Muscle of arm (tissue), 14 donors: Measurements from ENCODE around the gene BOLA3. TPM values are rescaled to one million over a fixed set of nuclear protein-coding genes. Genes with fewer than 3 reads are reported as not detected.
A peak's percentile ranks its signal among the peaks of the same experiment; 100 is the strongest.
"Not testable (repeated sequence)": the region's sequence is repeated elsewhere in the genome, so short reads cannot be mapped to it uniquely, and the experiment has no call there.

Experiments used
- DNase-seq: peaks from one replicate; pipeline ENCODE4 v3.0.0-alpha.2; 2013
- long read RNA-seq, 11 donors: transcript quantifications; one replicate each; lab custom pipeline, GENCODE V29; 2026
- polyA plus RNA-seq, 12 donors: library from polyadenylated mRNA; unstranded; fragments of 120-200 nt; gene quantifications; one replicate each; pipeline ENCODE4 v1.2.1, GENCODE V29; 2013; ENCODE audit not compliant: insufficient read length in 12 of 12

BOLA3 gene, protein sequence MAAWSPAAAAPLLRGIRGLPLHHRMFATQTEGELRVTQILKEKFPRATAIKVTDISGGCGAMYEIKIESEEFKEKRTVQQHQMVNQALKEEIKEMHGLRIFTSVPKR
- 10 to 100 TPM in 11 of 12 donors, not detected in 1; 21.5 to 28.1 (median 24.5) TPM for polyA plus RNA-seq
- long read RNA-seq, donor 1, transcript BOLA3-202 (4 exons, 639 nt) = major isoform, 19 of 29 reads
- long read RNA-seq, donor 1, transcript BOLA3-201 (3 exons, 444 nt) = minor isoform, 10 of 29 reads
- long read RNA-seq, donor 1, partial matches to known transcripts = 0 of 29 reads
- long read RNA-seq, donor 1, other reads (novel, unspliced or antisense) = 0 of 29 reads
- long read RNA-seq, donor 2, transcript BOLA3-205 (2 exons, 2,982 nt) = minor isoform, 5 of 49 reads
- long read RNA-seq, donor 2, transcript BOLA3-201 (3 exons, 444 nt) = major isoform, 20 of 49 reads
- long read RNA-seq, donor 2, transcript BOLA3-202 (4 exons, 639 nt) = minor isoform, 18 of 49 reads
- long read RNA-seq, donor 2, partial matches to known transcripts = 5 of 49 reads
- long read RNA-seq, donor 2, other reads (novel, unspliced or antisense) = 0 of 49 reads
- long read RNA-seq, donor 3, transcript BOLA3-201 (3 exons, 444 nt) = major isoform, 9 of 18 reads
- long read RNA-seq, donor 3, transcript BOLA3-202 (4 exons, 639 nt) = minor isoform, 6 of 18 reads
- long read RNA-seq, donor 3, partial matches to known transcripts = 0 of 18 reads
- long read RNA-seq, donor 3, other reads (novel, unspliced or antisense) = 0 of 18 reads
- long read RNA-seq, donor 4, transcript BOLA3-202 (4 exons, 639 nt) = major isoform, 7 of 12 reads
- long read RNA-seq, donor 4, partial matches to known transcripts = 0 of 12 reads
- long read RNA-seq, donor 4, other reads (novel, unspliced or antisense) = 0 of 12 reads
- long read RNA-seq, donor 5, transcript BOLA3-202 (4 exons, 639 nt) = major isoform, 17 of 34 reads
- long read RNA-seq, donor 5, transcript BOLA3-201 (3 exons, 444 nt) = minor isoform, 14 of 34 reads
- long read RNA-seq, donor 5, partial matches to known transcripts = 0 of 34 reads
- long read RNA-seq, donor 5, other reads (novel, unspliced or antisense) = 0 of 34 reads
- long read RNA-seq, donor 6, transcript BOLA3-201 (3 exons, 444 nt) = minor isoform, 12 of 31 reads
- long read RNA-seq, donor 6, transcript BOLA3-202 (4 exons, 639 nt) = major isoform, 15 of 31 reads
- long read RNA-seq, donor 6, partial matches to known transcripts = 0 of 31 reads
- long read RNA-seq, donor 6, other reads (novel, unspliced or antisense) = 0 of 31 reads
- long read RNA-seq, donor 7, transcript BOLA3-202 (4 exons, 639 nt) = minor isoform, 6 of 22 reads
- long read RNA-seq, donor 7, transcript BOLA3-201 (3 exons, 444 nt) = major isoform, 12 of 22 reads
- long read RNA-seq, donor 7, partial matches to known transcripts = 0 of 22 reads
- long read RNA-seq, donor 7, other reads (novel, unspliced or antisense) = 0 of 22 reads
- long read RNA-seq, donor 8, transcript BOLA3-201 (3 exons, 444 nt) = major isoform, 11 of 25 reads
- long read RNA-seq, donor 8, transcript BOLA3-202 (4 exons, 639 nt) = major isoform, 11 of 25 reads
- long read RNA-seq, donor 8, partial matches to known transcripts = 0 of 25 reads
- long read RNA-seq, donor 8, other reads (novel, unspliced or antisense) = 0 of 25 reads
- long read RNA-seq, donor 9, transcript BOLA3-201 (3 exons, 444 nt) = major isoform, 10 of 26 reads
- long read RNA-seq, donor 9, transcript BOLA3-202 (4 exons, 639 nt) = major isoform, 10 of 26 reads
- long read RNA-seq, donor 9, partial matches to known transcripts = 0 of 26 reads
- long read RNA-seq, donor 9, other reads (novel, unspliced or antisense) = 0 of 26 reads
- long read RNA-seq, donor 10, transcript BOLA3-201 (3 exons, 444 nt) = minor isoform, 10 of 23 reads
- long read RNA-seq, donor 10, transcript BOLA3-202 (4 exons, 639 nt) = major isoform, 12 of 23 reads
- long read RNA-seq, donor 10, partial matches to known transcripts = 0 of 23 reads
- long read RNA-seq, donor 10, other reads (novel, unspliced or antisense) = 0 of 23 reads
- long read RNA-seq, donor 11, transcript BOLA3-201 (3 exons, 444 nt) = minor isoform, 9 of 34 reads
- long read RNA-seq, donor 11, transcript BOLA3-202 (4 exons, 639 nt) = major isoform, 21 of 34 reads
- long read RNA-seq, donor 11, partial matches to known transcripts = 0 of 34 reads
- long read RNA-seq, donor 11, other reads (novel, unspliced or antisense) = 0 of 34 reads

DNA sequence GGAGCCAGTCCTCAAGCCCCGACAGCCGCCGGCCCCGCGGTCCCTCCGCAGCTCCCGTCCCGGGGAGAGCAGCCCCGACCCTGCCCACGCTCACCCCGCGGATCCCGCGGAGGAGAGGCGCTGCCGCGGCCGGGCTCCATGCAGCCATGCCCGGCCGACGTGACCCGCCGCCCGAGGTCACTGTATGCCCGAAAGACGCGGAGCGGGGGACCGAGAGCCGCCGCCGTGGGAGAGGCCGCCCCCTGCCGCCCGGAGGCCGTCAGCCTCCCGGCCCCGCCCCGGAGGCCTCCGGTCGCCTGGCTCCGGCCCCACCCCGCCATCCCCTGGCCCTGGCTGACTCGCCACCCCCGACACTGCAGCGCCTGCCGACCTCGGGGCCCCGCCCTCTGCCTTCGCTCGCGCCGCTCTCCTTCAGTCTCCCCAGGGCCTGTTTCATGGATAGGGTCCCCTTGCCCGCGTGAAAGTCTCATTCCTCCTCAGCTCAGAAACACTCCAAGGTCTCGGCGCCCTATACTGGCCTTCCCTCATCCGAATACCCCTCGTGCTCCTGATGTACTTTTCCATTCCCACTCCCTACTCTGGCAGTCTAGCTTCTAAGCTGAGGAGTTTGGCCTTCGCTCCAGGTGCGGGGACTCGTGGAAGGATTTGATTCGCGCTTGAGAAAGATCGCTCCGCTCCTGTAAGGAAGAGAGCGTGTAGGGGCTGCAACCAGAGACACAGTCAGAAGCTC is at the start of gene BOLA3:
BOLA3 (minus strand) TSS at position 186 of the 730 bp plus-strand sequence; CDS start at position 148, 38 bp downstream.
- peak; percentile 76 for DNase-seq

DNA sequence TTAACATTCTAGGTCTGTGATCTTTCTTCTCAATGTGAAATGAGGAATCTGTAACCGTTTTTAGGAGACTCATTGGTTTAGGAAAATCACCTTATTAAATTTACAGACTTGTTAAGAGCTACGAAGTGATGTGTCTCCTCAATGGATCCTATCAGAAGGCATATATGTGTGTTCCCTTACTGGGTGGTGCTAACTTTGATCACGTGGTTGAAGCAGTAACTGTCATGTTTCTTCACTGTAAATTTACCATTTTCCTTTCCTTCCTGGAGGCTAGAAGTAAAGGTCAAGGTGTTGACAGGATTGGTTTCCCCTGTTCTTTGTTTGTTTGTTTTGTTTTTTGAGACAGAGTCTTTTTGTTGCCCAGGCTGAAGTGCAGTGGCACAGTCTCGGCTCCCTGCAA is 49.3 kb upstream of the BOLA3 start:
- DNase-seq = no peak

DNA sequence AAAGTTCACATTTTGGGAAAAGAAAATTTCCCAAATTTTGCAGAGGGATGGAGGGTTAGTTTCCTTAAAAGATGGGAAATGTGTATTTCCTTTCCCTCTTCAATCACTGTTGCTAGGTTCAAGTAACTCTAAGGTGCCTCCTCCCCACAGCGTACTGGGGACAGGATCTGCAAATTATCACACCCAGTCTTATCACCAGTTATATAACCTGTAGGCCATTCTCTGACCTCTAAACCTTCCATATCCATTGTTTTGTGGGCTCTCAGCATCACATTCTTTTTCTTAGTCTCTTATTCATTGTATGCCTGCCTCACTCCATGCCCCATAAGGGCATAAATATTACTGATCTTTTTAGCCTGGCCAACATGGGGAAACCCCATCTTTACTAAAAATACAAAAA is 47.1 kb upstream of the BOLA3 start:
- no peak for DNase-seq

DNA sequence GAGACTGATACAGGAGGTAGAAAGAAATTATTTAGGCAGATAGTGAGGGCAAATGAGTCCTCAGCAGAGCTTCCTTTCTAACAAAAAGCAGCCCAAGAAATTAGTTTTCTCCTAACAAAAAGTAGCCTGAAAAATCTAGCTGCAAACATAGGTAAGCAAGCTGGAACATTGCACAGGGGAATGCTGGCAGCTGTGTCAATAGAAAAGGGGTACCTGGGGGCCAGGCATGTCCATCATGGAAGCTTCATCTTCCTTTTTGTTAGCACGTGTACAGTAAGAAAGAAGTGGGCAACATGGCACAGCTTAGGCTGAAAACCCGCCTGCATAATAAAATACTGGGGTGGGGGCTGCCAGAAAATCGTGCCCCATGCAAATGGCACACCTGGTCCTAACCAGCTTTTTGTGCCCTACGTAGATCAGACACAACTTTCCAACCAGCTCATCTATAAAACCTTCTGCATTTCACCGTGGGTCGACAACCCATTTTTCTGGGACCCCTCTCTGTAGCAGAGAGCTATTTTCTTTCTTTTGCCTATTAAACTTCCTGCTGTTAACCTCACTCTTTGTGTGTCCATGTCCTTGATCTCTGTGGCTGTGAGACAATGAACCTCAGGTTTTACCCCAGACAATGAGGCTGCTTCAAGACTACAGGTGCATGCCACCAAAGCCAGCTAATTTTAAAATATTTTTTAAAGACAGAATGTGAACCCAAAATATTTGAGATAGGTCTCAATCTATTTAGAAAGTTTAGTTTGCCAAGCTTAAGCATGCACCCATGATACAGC is 44.1 kb upstream of the BOLA3 start:
- no peak for DNase-seq

DNA sequence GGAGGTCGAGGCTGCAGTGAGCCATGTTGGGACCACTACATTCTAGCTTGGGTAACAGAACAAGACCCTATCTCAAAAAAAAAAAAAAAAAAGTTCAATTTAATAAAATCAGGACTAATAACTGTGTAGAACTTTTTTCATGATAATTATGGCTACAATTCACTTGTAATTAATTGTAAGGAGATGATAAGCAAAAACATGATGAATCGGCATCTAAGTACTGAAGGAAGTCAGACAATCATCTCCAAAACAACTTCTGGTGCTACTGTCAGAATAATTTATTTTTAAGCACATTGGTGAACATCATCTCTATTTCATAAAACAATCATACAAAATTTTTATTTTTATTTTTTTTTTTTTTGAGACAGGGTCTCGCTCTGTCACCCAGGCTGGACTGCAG is 41.0 kb upstream of the BOLA3 start:
- no peak for DNase-seq

DNA sequence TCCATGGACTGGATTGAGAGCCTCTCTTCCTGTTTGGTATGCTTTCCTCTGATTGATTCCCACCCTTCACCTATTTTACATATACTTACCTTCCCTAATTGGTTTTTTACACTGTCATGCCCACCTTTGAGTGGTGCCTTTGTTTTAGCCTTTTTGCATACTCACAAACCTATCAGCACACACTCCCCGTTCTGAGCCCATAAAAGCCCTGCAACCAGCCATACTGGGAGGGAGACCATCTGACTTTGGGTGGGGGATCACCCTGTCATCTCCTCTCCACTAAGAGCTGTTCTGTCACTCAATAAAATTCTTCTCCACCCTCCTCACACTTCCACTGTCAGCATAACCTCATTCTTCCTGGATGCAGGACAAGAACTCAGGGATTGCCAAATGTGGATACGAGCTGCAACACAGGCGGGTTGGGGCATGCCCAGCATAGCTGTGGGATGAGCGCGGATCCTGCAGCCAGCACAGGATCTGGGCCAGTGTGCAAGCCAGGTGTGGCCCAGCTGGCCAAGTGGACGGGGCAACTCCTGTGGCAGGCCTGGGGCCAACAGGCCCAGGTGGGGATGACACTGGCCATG is 40.4 kb upstream of the BOLA3 start:
- no peak for DNase-seq

DNA sequence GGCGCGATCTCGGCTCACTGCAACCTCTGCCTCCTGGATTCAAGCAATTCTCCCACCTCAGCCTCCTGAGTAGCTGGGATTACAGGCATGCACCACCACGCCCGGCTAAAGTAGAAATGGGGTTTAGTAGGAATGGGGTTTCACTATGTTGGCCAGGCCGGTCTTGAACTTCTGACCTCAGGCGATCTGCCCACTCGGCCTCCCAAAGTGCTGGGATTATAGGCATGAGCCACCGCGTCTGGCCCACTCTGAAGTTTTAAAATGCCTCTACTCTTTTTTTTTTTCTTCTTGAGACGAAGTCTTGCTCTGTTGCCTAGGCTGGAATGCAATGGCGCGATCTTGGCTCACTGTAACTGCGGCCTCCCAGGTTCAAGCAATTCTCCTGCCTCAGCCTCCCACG is 39.0 kb upstream of the BOLA3 start:
- not testable (repeated sequence) for DNase-seq

DNA sequence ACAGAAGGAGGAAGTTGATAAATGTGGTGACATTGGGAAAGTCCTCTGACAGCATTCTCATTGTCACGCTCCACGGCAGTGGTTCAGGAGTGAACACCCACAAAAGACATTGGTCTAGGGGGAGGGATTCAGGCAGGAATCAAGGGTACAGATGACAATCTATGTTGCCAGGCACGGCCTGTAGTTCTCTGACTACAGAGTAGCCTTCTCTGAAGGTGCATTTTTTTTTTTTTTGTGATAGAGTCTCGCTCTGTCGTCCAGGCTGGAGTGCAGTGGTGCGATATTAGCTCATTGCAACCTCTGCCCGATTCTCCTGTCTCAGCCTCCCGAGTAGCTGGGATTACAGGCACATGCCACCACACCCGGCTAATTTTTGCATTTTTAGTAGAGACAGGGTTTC is 38.3 kb upstream of the BOLA3 start:
- DNase-seq = no peak

DNA sequence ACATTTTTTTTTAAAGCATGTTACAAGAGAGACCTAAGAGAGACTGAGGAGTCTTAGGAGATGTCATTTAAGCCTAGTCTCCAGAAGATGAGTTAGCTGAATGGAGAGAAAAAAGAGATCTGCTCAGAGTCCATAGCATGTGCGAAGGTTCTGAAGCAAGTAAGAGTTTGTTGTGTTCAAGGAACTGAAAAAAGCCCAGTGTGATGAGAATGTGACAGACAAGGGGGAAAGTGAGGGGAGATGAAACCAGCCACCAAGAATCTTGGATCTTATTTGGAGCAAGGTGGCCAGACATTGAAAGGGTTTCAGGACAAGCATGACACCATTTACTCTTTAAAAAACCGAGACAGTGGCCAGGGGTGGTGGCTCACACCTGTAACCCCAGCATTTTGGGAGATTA is 36.2 kb upstream of the BOLA3 start:
- DNase-seq = no peak

DNA sequence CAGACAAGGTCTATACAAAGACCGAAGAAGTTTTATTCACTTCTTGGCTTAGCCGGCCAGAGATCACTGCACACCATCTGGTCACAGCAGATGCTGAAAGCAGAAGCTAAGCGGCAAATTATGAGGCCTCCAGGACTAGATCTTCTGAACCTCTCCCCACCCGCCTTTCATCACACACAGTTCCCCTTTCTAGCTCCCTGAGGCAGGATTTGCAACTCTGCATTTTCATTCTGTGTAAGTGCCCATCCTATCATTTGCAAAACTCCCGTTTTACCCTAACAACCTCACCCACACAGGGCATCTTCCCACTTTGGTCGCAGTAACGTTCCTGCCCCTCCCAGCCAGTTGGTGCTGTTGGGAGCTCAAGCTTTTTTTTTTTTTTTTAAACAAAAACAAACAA is 34.0 kb upstream of the BOLA3 start:
- DNase-seq = no peak

DNA sequence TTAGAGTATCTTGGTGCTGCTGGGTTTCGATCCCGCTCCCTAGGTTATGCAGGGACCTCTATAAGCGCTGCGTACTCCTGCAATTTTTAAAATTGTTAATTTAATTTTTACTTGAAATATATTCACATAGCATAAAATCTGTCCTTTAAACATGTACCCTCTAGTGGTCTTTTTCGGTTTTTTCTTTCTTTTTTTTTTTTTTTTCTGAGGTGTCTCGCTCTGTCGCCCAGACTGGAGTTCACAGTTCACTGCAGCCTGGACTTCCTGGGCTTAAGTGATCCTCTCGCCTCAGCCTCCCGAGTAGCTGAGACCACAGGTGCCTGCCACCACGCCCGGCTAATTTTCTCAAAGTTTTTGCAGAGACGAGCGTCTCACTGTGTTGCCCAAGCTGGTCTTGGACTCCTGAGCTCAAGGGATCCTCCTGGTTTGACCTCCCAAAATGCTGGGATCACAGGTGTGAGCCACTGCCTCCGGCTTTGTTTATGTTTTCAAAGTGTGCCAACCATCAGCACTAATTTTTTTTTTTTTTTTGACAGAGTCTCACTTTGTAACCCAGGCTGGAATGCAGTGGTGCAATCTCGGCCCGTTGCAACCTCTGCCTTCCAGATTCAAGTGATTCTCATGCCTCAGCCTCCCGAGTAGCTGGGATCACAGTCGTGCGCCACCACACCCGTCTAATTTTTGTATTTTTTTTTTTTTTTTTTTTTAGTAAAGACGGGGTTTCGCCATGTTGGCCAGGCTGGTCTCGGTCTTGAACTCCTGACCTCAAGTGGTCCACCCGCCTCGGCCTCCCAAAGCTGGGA is 31.6 kb upstream of the BOLA3 start:
- DNase-seq = no peak

DNA sequence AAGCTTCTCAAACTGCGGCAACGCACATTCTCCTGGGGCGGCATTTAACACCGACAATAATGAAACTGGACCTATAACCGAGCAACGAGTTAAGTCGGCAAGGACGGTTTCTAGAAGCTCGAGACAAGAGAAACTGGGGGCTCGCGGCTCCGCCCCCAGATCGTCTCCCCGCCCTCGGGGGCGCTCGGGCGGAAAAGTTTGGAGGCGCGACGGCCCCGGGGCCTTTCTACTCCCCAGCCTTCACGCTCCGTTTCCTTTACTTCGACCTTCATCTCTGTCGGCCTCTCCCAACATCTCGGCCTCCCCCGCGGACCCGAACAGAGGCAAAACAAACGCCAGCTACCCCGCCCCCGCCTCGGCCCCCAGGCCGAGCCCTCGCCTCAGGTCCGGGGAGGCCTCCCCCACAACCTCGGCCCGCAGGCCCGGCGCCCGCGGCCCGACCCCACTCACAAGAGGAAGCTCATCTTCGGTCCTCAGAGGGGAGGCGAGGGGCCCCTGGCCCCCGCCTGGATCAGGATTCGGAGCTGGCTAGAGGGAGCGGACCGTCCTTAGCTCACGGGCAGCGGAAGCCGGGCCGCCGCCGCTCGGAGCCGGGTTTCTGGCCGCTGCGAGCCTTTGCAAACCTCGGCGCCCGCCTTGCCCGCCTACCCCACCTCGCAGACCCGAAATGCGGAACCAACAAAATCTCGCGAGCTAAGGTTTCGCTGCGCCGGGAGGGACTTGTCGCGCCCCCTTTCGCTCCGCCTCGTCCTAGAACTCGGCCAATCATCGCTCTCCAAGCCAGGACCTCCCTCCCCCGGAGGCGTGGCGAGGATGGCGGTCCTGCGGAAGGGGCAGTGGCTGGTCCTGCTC is 30.7 kb upstream of the BOLA3 start, which contains the start of gene MOB1A:
MOB1A (minus strand) TSS at position 669 of the 852 bp plus-strand sequence; CDS start at position 464, 205 bp downstream.
- DNase-seq = peak; percentile 99

DNA sequence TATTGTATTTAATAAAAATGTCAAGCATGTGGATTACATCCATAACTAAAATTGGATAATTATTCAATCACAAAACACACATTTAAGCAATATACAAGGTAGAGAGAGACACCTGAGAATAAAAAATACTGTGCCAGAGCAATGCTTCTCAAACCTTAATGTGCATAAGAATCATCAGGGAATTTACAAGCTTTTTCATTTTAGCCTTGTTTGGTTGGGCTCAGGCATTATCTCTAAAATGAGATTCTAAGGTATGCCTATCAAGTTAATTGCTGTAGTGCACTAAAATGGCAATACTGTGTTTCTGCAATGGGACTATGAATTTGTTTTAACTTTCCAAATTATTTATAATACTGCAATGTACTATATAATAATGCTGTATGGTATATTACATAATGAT is 30.0 kb upstream of the BOLA3 start:
- no peak for DNase-seq

DNA sequence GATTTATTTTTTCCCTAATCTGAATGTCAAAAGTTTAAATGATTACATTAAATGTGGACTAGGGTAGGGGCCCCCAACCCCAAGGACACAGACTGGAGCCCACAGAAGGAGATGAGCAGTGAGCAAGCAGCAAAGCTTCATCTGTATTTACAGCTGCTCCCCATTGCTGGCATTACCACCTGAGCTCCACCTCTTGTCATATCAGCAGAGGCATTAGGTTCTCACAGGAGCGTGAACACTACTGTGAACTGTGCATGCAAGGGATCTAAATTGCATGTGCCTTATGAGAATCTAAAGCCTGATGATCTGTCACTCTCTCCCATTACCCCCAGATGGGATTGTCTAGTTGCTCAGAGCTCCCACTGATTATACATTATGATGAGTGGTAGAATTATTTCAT is 27.2 kb upstream of the BOLA3 start:
- DNase-seq = no peak

DNA sequence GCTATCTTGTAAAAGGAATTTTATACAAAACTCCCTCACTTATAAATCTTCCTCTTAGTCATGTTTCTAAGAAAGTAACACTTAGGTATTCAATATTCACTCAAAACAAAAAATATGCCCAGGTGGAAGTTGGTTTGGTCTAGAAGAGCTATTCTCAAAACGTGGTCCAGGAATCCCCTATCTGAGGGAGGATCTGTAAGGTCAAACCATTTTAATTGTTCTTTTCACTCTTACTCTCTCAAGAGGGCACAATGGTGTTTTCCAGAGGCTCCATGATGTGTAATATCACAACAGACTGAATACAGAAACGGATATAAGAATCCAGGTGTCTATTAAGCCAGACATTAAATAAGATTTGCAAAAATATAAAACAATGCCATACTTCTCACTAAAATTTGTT is 21.0 kb upstream of the BOLA3 start:
- DNase-seq = no peak

DNA sequence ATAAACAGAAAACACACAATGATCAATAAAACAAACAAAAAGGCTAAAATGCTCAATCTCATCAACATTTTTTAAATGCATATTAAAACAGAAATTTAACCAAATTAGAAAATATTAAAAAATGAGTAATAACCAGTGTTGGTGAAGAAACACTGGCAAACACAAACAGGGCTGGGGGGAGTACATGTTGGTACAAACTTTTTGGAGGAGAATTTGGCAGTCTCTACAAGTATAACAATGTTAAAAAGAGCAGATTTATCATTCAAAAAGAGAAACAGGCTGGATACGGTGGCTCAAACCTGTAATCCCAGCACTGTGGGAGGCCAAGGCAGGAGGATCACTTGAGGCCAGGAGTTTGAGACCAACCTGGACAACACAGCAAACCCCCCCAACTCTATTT is 17.0 kb upstream of the BOLA3 start:
- no peak for DNase-seq
